Liver (tissue), 9 donors: ENCODE measurements around the gene CNBP. TPM values are rescaled to one million over a fixed set of nuclear protein-coding genes. Genes with fewer than 3 reads are reported as not detected.

Source experiments
- DNase-seq: peaks from one replicate; pipeline ENCODE4 v3.0.0-alpha.2; 2017; ENCODE audit warnings: low spot score
- H3K27ac ChIP-seq, 2 donors: one replicate each; pipeline ENCODE4 v1.7.0; 2013; ENCODE audit warnings: inconsistent platforms in 2 of 2, low read length in 2 of 2, control low read depth in 1 of 2, low read depth in 1 of 2, mild to moderate bottlenecking in 1 of 2
- H3K27me3 ChIP-seq, 4 donors: one replicate each; pipeline versions ENCODE4 v1.6.1 to v1.7.0; 2013; ENCODE audit warnings: low read length in 3 of 4, inconsistent platforms in 1 of 4, mild to moderate bottlenecking in 1 of 4, moderate library complexity in 1 of 4; ENCODE audit not compliant: control insufficient read depth in 4 of 4, insufficient read depth in 4 of 4
- H3K36me3 ChIP-seq, 4 donors: one replicate each; pipeline versions ENCODE4 v1.6.1 to v1.7.0; 2013; ENCODE audit warnings: low read length in 3 of 4, mild to moderate bottlenecking in 3 of 4, low read depth in 1 of 4, moderate library complexity in 1 of 4; ENCODE audit not compliant: control insufficient read depth in 4 of 4, insufficient read depth in 3 of 4
- H3K4me1 ChIP-seq, 4 donors: one replicate each; pipeline versions ENCODE4 v1.6.1 to v1.7.0; 2013; ENCODE audit warnings: low read length in 3 of 4, mild to moderate bottlenecking in 3 of 4, moderate library complexity in 1 of 4; ENCODE audit not compliant: control insufficient read depth in 4 of 4, insufficient read depth in 4 of 4
- H3K4me3 ChIP-seq, 3 donors: one replicate each; pipeline versions ENCODE4 v1.6.1 to v1.7.0; 2013; ENCODE audit warnings: low read length in 3 of 3, control low read depth in 1 of 3, low read depth in 1 of 3, mild to moderate bottlenecking in 1 of 3
- H3K9ac ChIP-seq, 2 donors: one replicate each; pipeline ENCODE4 v1.7.0; 2013; ENCODE audit warnings: low read length in 2 of 2, mild to moderate bottlenecking in 2 of 2, moderate library complexity in 2 of 2, control low read depth in 1 of 2, low read depth in 1 of 2
- H3K9me3 ChIP-seq, 4 donors: one replicate each; pipeline versions ENCODE4 v1.6.1 to v1.7.0; 2013; ENCODE audit warnings: low read length in 3 of 4; ENCODE audit not compliant: control insufficient read depth in 4 of 4
- EGR1 ChIP-seq, 2 donors: IDR thresholded peaks; 2 replicates each; pipeline ENCODE4 v1.6.1; 2016 to 2018; ENCODE audit warnings: antibody characterized with exemption in 2 of 2, low read depth in 2 of 2
- FOXA1 ChIP-seq: IDR thresholded peaks from 2 replicates; pipeline ENCODE4 v1.6.1; 2016; ENCODE audit warnings: antibody characterized with exemption
- FOXA2 ChIP-seq: IDR thresholded peaks from 2 replicates; pipeline ENCODE4 v1.6.1; 2016; ENCODE audit warnings: antibody characterized with exemption
- GABPA ChIP-seq, 2 donors: IDR thresholded peaks in 1 of 2; conservative IDR thresholded peaks in 1 of 2; 2 replicates each; pipeline ENCODE4 v1.6.1; 2016; ENCODE audit warnings: antibody characterized with exemption in 2 of 2, mild to moderate bottlenecking in 1 of 2, moderate library complexity in 1 of 2
- HNF4A ChIP-seq, 2 donors: conservative IDR thresholded peaks; 2 replicates each; pipeline ENCODE4 v1.6.1; 2016; ENCODE audit warnings: antibody characterized with exemption in 2 of 2, mild to moderate bottlenecking in 2 of 2
- HNF4G ChIP-seq: IDR thresholded peaks from 2 replicates; pipeline ENCODE4 v1.6.1; 2016; ENCODE audit warnings: antibody characterized with exemption
- JUND ChIP-seq, 2 donors: IDR thresholded peaks; 2 replicates each; pipeline ENCODE4 v1.6.1; 2016; ENCODE audit warnings: antibody characterized with exemption in 2 of 2
- NR2F2 ChIP-seq: IDR thresholded peaks from 2 replicates; pipeline ENCODE4 v1.6.1; 2016; ENCODE audit warnings: antibody characterized with exemption
- RAD21 ChIP-seq, 2 donors: IDR thresholded peaks; 2 replicates each; pipeline ENCODE4 v1.6.1; 2016; ENCODE audit warnings: antibody characterized with exemption in 2 of 2, mild to moderate bottlenecking in 2 of 2
- RXRA ChIP-seq, 2 donors: IDR thresholded peaks; 2 replicates each; pipeline ENCODE4 v1.6.1; 2017 to 2018; ENCODE audit warnings: antibody characterized with exemption in 2 of 2, mild to moderate bottlenecking in 1 of 2
- SP1 ChIP-seq: IDR thresholded peaks from 2 replicates; pipeline ENCODE4 v1.6.1; 2018; ENCODE audit warnings: antibody characterized with exemption, mild to moderate bottlenecking
- TAF1 ChIP-seq: conservative IDR thresholded peaks from 2 replicates; pipeline ENCODE4 v1.6.1; 2016; ENCODE audit warnings: antibody characterized with exemption, mild to moderate bottlenecking
- YY1 ChIP-seq: IDR thresholded peaks from 2 replicates; pipeline ENCODE4 v1.6.1; 2016; ENCODE audit warnings: antibody characterized with exemption, mild to moderate bottlenecking
- WGBS: extraction: QIAGEN DNeasy Blood & Tissue Kit; methylation state at CpG from one replicate; pipeline ENCODE4 v1.1.7; 2013; 5-methylcytosine and 5-hydroxymethylcytosine counted together
- polyA plus RNA-seq, 2 donors: library from polyadenylated mRNA; stranded (reverse) in 1 of 2; unstranded in 1 of 2; fragments of 200-250 nt in 1 of 2; fragments of >200 nt in 1 of 2; fragmentation: Nextera tagmentation in 1 of 2; extraction: Ambion mirVana in 1 of 2; gene quantifications; one replicate each; pipeline versions ENCODE4 v1.2.1 to v1.2.3, GENCODE V29; 2013 to 2015
- total RNA-seq, 2 donors: library from RNA; depleted of rRNA; stranded (reverse); fragments of >200 nt; gene quantifications; one replicate each; pipeline ENCODE4 v1.2.3, GENCODE V29; 2014
- TF ChIP-seq, protein P1 (sequence below): IDR thresholded peaks from 2 replicates; pipeline ENCODE4 v1.6.1; 2016; ENCODE audit warnings: antibody characterized with exemption, mild to moderate bottlenecking
- TF ChIP-seq, protein P2 (sequence below): IDR thresholded peaks from 2 replicates; pipeline ENCODE4 v1.6.1; 2016; ENCODE audit warnings: antibody characterized with exemption
- TF ChIP-seq, protein P3 (sequence below): IDR thresholded peaks from 2 replicates; pipeline ENCODE4 v1.6.1; 2016; ENCODE audit warnings: antibody characterized with exemption
- TF ChIP-seq, protein P4 (sequence below): IDR thresholded peaks from 2 replicates; pipeline ENCODE4 v1.6.1; 2016; ENCODE audit warnings: antibody characterized with exemption
- TF ChIP-seq, protein P5 (sequence below): fragments of 150-350 bp; IDR thresholded peaks from 2 replicates; pipeline ENCODE4 v1.5.1; 2017; ENCODE audit warnings: improper control_type of control experiment, low read depth, low read length; ENCODE audit not compliant: missing input control
- donor health status: healthy.
- donor health status: healthy.
- donor health status: healthy.
- donor health status: healthy.
- donor health status: healthy.

The CNBP gene
- total RNA-seq: 100 to 1,000 TPM; 162 to 245 TPM
- 100 to 1,000 TPM; 183 to 291 TPM for polyA plus RNA-seq

DNA sequence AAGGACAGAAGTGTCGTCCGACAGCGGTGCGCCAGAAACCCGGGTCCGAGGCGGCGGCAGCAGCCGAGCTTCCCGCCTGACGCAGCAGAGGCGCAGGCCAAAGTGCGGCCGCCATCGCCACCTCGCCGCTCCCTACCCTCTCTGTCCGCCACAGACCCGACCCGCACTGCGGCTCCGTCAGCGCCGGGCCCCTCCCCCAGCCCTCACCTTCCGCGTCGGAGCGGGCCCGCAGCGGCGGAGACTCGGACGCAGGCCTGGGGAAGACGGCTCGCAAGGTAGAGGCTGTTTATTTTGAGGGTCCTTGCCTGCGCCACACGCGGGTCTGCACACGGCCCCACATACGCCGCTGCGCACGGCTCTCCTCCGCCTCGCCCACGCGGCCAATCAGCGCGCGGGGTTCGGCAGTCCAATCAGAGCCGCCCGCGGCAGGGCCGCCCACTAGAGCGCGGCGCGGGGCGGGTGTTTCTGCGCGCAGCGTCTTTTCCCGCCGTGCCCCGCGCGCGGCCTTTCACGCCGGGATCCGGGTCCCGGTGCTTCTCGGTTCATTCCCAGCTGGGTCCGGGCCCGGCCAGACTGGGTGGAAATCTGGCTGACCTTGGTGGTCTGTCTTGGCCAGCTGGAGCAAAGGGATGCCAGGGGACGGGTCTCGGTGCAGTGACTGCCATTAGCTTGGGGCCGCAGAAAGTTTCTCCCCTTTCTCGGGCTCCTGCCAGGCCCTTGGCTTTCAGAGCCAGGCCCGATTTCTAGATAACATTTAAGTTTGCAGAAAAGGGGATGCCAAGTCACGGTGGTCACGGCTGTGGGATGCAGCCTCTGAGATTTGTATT lies at the start of gene CNBP:
CNBP (minus strand) TSS at position 328 of the 827 bp plus-strand sequence. CDS start 12,139 bp downstream, outside the sequence.
- no peaks in the 10 kb centered on the region for H3K9me3 ChIP-seq
- H3K4me1 ChIP-seq: peaks cover 14 to 39% (median 23%) of the 10 kb centered on the region in 4 donors
- H3K27me3 ChIP-seq: no peaks in the 10 kb centered on the region
- peaks cover 0 to 8% (median 2%) of the 10 kb centered on the region in 4 donors for H3K36me3 ChIP-seq
- peak within 1 kb of the TSS; percentile 94 to 100 for H3K9ac ChIP-seq
- WGBS: under 1% methylated on average over 83 of the region's 83 CpGs
- H3K4me3 ChIP-seq: peak within 1 kb of the TSS; percentile 86 to 96 (median 95)
- peak; percentile 94 for DNase-seq
- peak within 1 kb of the TSS; percentile 98 for H3K27ac ChIP-seq
- peak in 1 of 2 donors; percentile 65 for TF ChIP-seq GABPA (IDR thresholded peaks at IDR 0.05 in 1 of 2, conservative IDR thresholded peaks at IDR 0.05 in 1 of 2)
- no peak for TF ChIP-seq HNF4A (conservative IDR thresholded peaks at IDR 0.05)
- TF ChIP-seq, protein P1, sequence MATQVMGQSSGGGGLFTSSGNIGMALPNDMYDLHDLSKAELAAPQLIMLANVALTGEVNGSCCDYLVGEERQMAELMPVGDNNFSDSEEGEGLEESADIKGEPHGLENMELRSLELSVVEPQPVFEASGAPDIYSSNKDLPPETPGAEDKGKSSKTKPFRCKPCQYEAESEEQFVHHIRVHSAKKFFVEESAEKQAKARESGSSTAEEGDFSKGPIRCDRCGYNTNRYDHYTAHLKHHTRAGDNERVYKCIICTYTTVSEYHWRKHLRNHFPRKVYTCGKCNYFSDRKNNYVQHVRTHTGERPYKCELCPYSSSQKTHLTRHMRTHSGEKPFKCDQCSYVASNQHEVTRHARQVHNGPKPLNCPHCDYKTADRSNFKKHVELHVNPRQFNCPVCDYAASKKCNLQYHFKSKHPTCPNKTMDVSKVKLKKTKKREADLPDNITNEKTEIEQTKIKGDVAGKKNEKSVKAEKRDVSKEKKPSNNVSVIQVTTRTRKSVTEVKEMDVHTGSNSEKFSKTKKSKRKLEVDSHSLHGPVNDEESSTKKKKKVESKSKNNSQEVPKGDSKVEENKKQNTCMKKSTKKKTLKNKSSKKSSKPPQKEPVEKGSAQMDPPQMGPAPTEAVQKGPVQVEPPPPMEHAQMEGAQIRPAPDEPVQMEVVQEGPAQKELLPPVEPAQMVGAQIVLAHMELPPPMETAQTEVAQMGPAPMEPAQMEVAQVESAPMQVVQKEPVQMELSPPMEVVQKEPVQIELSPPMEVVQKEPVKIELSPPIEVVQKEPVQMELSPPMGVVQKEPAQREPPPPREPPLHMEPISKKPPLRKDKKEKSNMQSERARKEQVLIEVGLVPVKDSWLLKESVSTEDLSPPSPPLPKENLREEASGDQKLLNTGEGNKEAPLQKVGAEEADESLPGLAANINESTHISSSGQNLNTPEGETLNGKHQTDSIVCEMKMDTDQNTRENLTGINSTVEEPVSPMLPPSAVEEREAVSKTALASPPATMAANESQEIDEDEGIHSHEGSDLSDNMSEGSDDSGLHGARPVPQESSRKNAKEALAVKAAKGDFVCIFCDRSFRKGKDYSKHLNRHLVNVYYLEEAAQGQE: peak; percentile 87
- TF ChIP-seq, protein P2, sequence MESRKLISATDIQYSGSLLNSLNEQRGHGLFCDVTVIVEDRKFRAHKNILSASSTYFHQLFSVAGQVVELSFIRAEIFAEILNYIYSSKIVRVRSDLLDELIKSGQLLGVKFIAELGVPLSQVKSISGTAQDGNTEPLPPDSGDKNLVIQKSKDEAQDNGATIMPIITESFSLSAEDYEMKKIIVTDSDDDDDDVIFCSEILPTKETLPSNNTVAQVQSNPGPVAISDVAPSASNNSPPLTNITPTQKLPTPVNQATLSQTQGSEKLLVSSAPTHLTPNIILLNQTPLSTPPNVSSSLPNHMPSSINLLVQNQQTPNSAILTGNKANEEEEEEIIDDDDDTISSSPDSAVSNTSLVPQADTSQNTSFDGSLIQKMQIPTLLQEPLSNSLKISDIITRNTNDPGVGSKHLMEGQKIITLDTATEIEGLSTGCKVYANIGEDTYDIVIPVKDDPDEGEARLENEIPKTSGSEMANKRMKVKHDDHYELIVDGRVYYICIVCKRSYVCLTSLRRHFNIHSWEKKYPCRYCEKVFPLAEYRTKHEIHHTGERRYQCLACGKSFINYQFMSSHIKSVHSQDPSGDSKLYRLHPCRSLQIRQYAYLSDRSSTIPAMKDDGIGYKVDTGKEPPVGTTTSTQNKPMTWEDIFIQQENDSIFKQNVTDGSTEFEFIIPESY: peak; percentile 16
- TF ChIP-seq NR2F2: no peak
- TF ChIP-seq, protein P3, sequence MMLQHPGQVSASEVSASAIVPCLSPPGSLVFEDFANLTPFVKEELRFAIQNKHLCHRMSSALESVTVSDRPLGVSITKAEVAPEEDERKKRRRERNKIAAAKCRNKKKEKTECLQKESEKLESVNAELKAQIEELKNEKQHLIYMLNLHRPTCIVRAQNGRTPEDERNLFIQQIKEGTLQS: no peak
- peak; percentile 13 to 29 for TF ChIP-seq RXRA (IDR thresholded peaks at IDR 0.05)
- TF ChIP-seq, protein P4, sequence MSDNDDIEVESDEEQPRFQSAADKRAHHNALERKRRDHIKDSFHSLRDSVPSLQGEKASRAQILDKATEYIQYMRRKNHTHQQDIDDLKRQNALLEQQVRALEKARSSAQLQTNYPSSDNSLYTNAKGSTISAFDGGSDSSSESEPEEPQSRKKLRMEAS: peak; percentile 29
- no peak for TF ChIP-seq HNF4G
- TF ChIP-seq, protein P5, sequence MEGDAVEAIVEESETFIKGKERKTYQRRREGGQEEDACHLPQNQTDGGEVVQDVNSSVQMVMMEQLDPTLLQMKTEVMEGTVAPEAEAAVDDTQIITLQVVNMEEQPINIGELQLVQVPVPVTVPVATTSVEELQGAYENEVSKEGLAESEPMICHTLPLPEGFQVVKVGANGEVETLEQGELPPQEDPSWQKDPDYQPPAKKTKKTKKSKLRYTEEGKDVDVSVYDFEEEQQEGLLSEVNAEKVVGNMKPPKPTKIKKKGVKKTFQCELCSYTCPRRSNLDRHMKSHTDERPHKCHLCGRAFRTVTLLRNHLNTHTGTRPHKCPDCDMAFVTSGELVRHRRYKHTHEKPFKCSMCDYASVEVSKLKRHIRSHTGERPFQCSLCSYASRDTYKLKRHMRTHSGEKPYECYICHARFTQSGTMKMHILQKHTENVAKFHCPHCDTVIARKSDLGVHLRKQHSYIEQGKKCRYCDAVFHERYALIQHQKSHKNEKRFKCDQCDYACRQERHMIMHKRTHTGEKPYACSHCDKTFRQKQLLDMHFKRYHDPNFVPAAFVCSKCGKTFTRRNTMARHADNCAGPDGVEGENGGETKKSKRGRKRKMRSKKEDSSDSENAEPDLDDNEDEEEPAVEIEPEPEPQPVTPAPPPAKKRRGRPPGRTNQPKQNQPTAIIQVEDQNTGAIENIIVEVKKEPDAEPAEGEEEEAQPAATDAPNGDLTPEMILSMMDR: no peak
- TF ChIP-seq JUND (IDR thresholded peaks at IDR 0.05): peak in 1 of 2 donors; percentile 25
- TF ChIP-seq YY1: peak; percentile 65
- TF ChIP-seq SP1: peak; percentile 70
- peak; percentile 42 for TF ChIP-seq FOXA1
- TF ChIP-seq FOXA2: no peak
- peak; percentile 57 to 86 for TF ChIP-seq EGR1 (IDR thresholded peaks at IDR 0.05; ENCODE audit: low read depth in 2 of 2)
- TF ChIP-seq RAD21 (IDR thresholded peaks at IDR 0.05): peak in 1 of 2 donors; percentile 39
- peak; percentile 98 for TF ChIP-seq TAF1
